ENCODE measurements around the gene NUDT19.

DNA sequence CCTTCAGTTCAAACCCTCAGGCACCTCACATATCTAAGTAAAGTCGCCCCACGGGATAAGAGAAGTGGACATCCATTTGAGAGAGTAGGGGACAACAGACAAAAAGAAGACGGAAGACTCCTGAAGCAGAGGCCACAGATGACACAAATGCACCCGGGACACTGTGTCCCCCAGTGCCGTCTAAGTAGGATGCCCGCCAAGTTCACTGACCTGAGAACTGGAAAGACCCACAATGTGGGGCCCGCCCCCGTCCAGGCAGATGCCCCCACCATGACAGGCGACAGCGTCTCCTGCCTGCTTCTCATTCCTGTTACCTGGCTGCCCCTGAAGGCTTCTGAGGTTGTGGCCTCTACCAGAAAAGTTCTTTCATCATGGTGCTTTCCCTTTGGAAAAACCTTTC is 33.5 kb upstream of the NUDT19 start:
- no peak for TF ChIP-seq POLR2A (IDR thresholded peaks at IDR 0.05)
- TF ChIP-seq, protein P1, sequence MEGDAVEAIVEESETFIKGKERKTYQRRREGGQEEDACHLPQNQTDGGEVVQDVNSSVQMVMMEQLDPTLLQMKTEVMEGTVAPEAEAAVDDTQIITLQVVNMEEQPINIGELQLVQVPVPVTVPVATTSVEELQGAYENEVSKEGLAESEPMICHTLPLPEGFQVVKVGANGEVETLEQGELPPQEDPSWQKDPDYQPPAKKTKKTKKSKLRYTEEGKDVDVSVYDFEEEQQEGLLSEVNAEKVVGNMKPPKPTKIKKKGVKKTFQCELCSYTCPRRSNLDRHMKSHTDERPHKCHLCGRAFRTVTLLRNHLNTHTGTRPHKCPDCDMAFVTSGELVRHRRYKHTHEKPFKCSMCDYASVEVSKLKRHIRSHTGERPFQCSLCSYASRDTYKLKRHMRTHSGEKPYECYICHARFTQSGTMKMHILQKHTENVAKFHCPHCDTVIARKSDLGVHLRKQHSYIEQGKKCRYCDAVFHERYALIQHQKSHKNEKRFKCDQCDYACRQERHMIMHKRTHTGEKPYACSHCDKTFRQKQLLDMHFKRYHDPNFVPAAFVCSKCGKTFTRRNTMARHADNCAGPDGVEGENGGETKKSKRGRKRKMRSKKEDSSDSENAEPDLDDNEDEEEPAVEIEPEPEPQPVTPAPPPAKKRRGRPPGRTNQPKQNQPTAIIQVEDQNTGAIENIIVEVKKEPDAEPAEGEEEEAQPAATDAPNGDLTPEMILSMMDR (IDR thresholded peaks at IDR 0.05) = no peak
